Endothelial cell of umbilical vein (primary cell): ENCODE measurements around the gene AJAP1. TPM values are rescaled to one million over a fixed set of nuclear protein-coding genes. Genes with fewer than 3 reads are reported as not detected.

Experiments used
- BruUV-seq: library from RNA; stranded (reverse); fragments of 400-500 nt; replicated peaks from 2 replicates; lab custom pipeline; 2021; lab: Mats Ljungman, UMichigan
- CTCF ChIA-PET: fragments of 300-600, 350-600 bp; sonication (Branson Sonifier 250); formaldehyde crosslinking; loops from one replicate; lab custom pipeline; 2021; ENCODE audit warnings: antibody characterized with exemption, inconsistent platforms; lab: Charles Lee
- POLR2A ChIA-PET: fragments of 300-600, 350-600 bp; sonication (Branson Sonifier 250); formaldehyde crosslinking; loops from one replicate; lab custom pipeline; 2021; ENCODE audit warnings: antibody characterized with exemption, inconsistent platforms; lab: Charles Lee
- DNase-seq: peaks from one replicate; pipeline ENCODE4 v3.0.0-alpha.2; 2011; ENCODE audit warnings: low read depth, low spot score
- FAIRE-seq: peaks from 2 replicates; lab custom pipeline; 2011; peaks lifted over from hg19 to GRCh38; lab: Jason Lieb, UNC
- H2AFZ ChIP-seq: 2 replicates; pipeline ENCODE4 v1.6.0; 2012; ENCODE audit warnings: low read depth, low read length, control low read depth, inconsistent platforms
- H3K27ac ChIP-seq: 2 replicates; pipeline ENCODE4 v1.5.1; 2011; ENCODE audit warnings: low read depth, mild to moderate bottlenecking, control low read depth, low read length, moderate library complexity; ENCODE audit not compliant: insufficient read depth
- H3K27me3 ChIP-seq, 2 experiments: 2 replicates each; pipeline versions ENCODE4 v1.6.0 to v1.6.1; 2011; ENCODE audit warnings: low read length in 2 of 2, mixed read lengths in 1 of 2; ENCODE audit not compliant: control insufficient read depth in 2 of 2, insufficient read depth in 2 of 2
- H3K36me3 ChIP-seq, 2 experiments: 2 replicates in 1 of 2; 3 replicates in 1 of 2; pipeline ENCODE4 v1.5.1; 2011; ENCODE audit warnings: low read length in 2 of 2, mild to moderate bottlenecking in 1 of 2, moderate library complexity in 1 of 2; ENCODE audit not compliant: control insufficient read depth in 2 of 2, insufficient read depth in 2 of 2; ENCODE audit errors: extremely low read depth in 1 of 2
- H3K4me1 ChIP-seq: 3 replicates; pipeline ENCODE4 v1.5.1; 2011; ENCODE audit warnings: mild to moderate bottlenecking, low read length; ENCODE audit not compliant: control insufficient read depth, insufficient read depth; ENCODE audit errors: extremely low read depth
- H3K4me2 ChIP-seq: 2 replicates; pipeline ENCODE4 v1.6.1; 2011; ENCODE audit warnings: low read length, control low read depth, mixed read lengths; ENCODE audit not compliant: insufficient read depth
- H3K4me3 ChIP-seq, 3 experiments: fragments of 200-600 bp in 1 of 3; sonication (generic), shearing (Covaris generic) in 1 of 3; replicated peaks in 1 of 3; 2 replicates each; pipeline ENCODE4 v1.5.1; 2011 to 2016; ENCODE audit warnings: control low read depth in 3 of 3, low read length in 3 of 3, mild to moderate bottlenecking in 2 of 3, inconsistent platforms in 1 of 3, low read depth in 1 of 3, moderate library complexity in 1 of 3; ENCODE audit not compliant: insufficient read depth in 1 of 3
- H3K79me2 ChIP-seq: 2 replicates; pipeline ENCODE4 v1.6.0; 2012; ENCODE audit warnings: low read length, inconsistent platforms; ENCODE audit not compliant: control insufficient read depth, insufficient read depth
- H3K9ac ChIP-seq: replicated peaks from 2 replicates; pipeline ENCODE3; 2011; ENCODE audit warnings: low read length, control low read depth; ENCODE audit not compliant: insufficient read depth; ENCODE audit errors: extremely low read depth
- H3K9me1 ChIP-seq: replicated peaks from 3 replicates; pipeline ENCODE4 v1.6.0; 2011; ENCODE audit warnings: mild to moderate bottlenecking, low read length; ENCODE audit not compliant: control insufficient read depth, insufficient read depth; ENCODE audit errors: extremely low read depth
- H3K9me3 ChIP-seq: replicated peaks from 2 replicates; pipeline ENCODE4 v1.5.1; 2012; ENCODE audit warnings: low read length, inconsistent platforms; ENCODE audit not compliant: control insufficient read depth, insufficient read depth
- H4K20me1 ChIP-seq: replicated peaks from 2 replicates; pipeline ENCODE3; 2011; ENCODE audit warnings: mild to moderate bottlenecking, low read length; ENCODE audit not compliant: control insufficient read depth, insufficient read depth; ENCODE audit errors: extremely low read depth
- EZH2 ChIP-seq: IDR thresholded peaks from 2 replicates; pipeline ENCODE4 v1.6.1; 2012; ENCODE audit warnings: borderline replicate concordance, low read depth, mild to moderate bottlenecking, moderate library complexity, low read length, inconsistent platforms; ENCODE audit not compliant: severe bottlenecking
- FOS ChIP-seq: IDR thresholded peaks from 2 replicates; pipeline ENCODE4 v1.6.1; 2011; ENCODE audit warnings: mild to moderate bottlenecking, low read length, moderate library complexity, borderline replicate concordance; ENCODE audit not compliant: insufficient read depth
- GATA2 ChIP-seq: IDR thresholded peaks from 2 replicates; pipeline ENCODE4 v1.7.0; 2011; ENCODE audit warnings: low read depth, mild to moderate bottlenecking, moderate library complexity, mixed read lengths, low read length; ENCODE audit not compliant: insufficient read length, insufficient read depth
- JUN ChIP-seq: IDR thresholded peaks from 2 replicates; pipeline ENCODE4 v1.6.1; 2011; ENCODE audit warnings: borderline replicate concordance, low read depth; ENCODE audit not compliant: insufficient read length, insufficient read depth
- MYC ChIP-seq: IDR thresholded peaks from one replicate; pipeline ENCODE4 v1.6.1; 2011; ENCODE audit warnings: mild to moderate bottlenecking, low read depth, low read length
- POLR2A ChIP-seq: IDR thresholded peaks from 2 replicates; pipeline ENCODE4 v1.6.1; 2012; ENCODE audit warnings: low read depth, mild to moderate bottlenecking, control low read depth, low read length
- POLR2AphosphoS5 ChIP-seq: IDR thresholded peaks from 2 replicates; pipeline ENCODE4 v1.6.1; 2012; ENCODE audit warnings: low read depth, mild to moderate bottlenecking, control low read depth, low read length, moderate library complexity; ENCODE audit not compliant: insufficient read depth
- dilution Hi-C: fragments of 300-500 bp; cut with MboI; formaldehyde crosslinking; loops from one replicate; pipeline ENCODE4 v1.15.0; 2019; ENCODE audit warnings: low sequenced_read_pairs; ENCODE audit not compliant: extremely low pct_ligation_motif_present
- intact Hi-C: fragments of 100-400 bp; cut with micrococcal nuclease; formaldehyde crosslinking; loops from one replicate; pipeline ENCODE4 v1.10.0; 2022
- polyA plus RNA-seq, 4 experiments: library from polyadenylated mRNA; depleted of rRNA in 3 of 4; stranded (reverse) in 3 of 4; unstranded in 1 of 4; fragments of >200 nt; gene quantifications; 2 replicates each; pipeline versions ENCODE4 v1.2.1 to v1.2.3, GENCODE V29; 2011 to 2012; ENCODE audit warnings: missing spikeins in 1 of 4
- total RNA-seq: library from RNA; stranded (reverse); gene quantifications from 2 replicates; pipeline ENCODE4 v1.2.3, GENCODE V29; 2021
- TF ChIP-seq, protein P1 (sequence below), 2 donors: IDR thresholded peaks; 1 replicate in 1 of 2; 2 replicates in 1 of 2; pipeline ENCODE4 v1.5.1; 2011; ENCODE audit warnings: low read length in 2 of 2, mild to moderate bottlenecking in 2 of 2, moderate library complexity in 2 of 2, control low read depth in 1 of 2, inconsistent platforms in 1 of 2, low read depth in 1 of 2; ENCODE audit not compliant: insufficient read depth in 1 of 2; ENCODE audit errors: extremely low read depth in 1 of 2
- TF ChIP-seq, protein P2 (sequence below): IDR thresholded peaks from 2 replicates; pipeline ENCODE4 v1.6.1; 2011; ENCODE audit not compliant: insufficient read depth, insufficient read length

The AJAP1 gene
- total and polyA plus RNA-seq, 2 donors (not counting 3 experiments of a cell fraction or from before 2014, with no cell fraction given): not detected

DNA sequence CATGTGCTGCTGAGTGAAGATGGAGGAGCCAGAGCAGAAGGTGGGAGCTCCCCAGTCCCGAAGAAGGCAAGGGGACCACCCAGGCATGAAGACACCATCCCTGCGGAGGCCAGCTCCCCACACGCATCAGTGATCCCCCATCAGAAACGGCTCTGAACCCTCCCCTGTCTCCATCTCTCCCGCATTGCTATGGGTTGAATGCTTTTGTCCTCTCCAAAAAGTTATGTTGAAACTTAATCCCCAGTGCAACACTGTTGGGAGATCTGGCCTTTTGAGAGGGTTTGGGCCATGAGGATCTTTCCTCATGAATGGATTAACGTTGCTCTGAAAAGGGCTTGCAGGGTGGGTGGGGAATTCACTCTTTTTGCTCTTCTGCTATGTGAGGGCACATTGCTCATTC lies 147.6 kb downstream of the AJAP1 start:
- FAIRE-seq: no peak
- no peak for DNase-seq
- BruUV-seq: no TSS peak
- Histone ChIP-seq H3K4me3 (no peak overlapping the region), H3K27ac (no peak overlapping the region), H3K9ac (no peak overlapping the region), H3K4me2 (no peak overlapping the region), H2AFZ (no peak overlapping the region), H3K9me1 (no peaks in the 10 kb centered on the region), H3K36me3 (no peaks in the 10 kb centered on the region), H3K27me3 (no peaks in the 10 kb centered on the region), H4K20me1 (no peaks in the 10 kb centered on the region), H3K9me3 (no peaks in the 10 kb centered on the region), H3K79me2 (no peaks in the 10 kb centered on the region), H3K4me1 (no peaks in the 10 kb centered on the region)
- POLR2A ChIA-PET: no interaction called here
- TF ChIP-seq POLR2AphosphoS5 (no peak), FOS (no peak)
- dilution Hi-C loops (no loop called here), intact Hi-C loops (no loop called here)
- CTCF ChIA-PET: no interaction called here

DNA sequence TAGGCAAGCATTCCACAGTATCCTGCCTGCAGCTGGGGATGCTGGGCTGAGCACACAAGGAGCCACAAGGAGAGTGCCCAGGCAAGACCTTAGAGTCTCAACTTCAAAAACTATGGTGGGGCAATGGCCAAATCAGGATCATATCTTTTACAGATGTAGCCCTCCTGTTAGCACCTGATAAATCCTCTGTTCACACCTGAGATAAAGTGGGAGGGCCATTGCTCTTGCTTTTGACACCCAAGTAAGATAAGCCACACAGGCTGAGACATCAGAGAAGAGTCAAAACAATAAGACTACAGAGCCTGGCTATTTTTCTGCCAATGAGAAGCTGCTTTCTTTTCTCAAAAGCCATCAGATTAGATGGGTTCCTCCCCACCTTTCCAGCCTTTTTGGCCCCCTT lies 148.9 kb downstream of the AJAP1 start:
- Histone ChIP-seq H3K27ac (no peak overlapping the region), H2AFZ (no peak overlapping the region), H3K9me3 (no peaks in the 10 kb centered on the region), H3K9ac (no peak overlapping the region), H3K9me1 (no peaks in the 10 kb centered on the region), H4K20me1 (no peaks in the 10 kb centered on the region), H3K4me3 (no peak overlapping the region), H3K4me2 (no peak overlapping the region), H3K79me2 (no peaks in the 10 kb centered on the region), H3K4me1 (no peaks in the 10 kb centered on the region), H3K36me3 (no peaks in the 10 kb centered on the region), H3K27me3 (no peaks in the 10 kb centered on the region)
- intact Hi-C loops (no loop called here), dilution Hi-C loops (no loop called here)
- DNase-seq: no peak
- no TSS peak for BruUV-seq
- no peak for TF ChIP-seq FOS
- no peak for TF ChIP-seq MYC
- no peak for TF ChIP-seq POLR2AphosphoS5
- no peak for TF ChIP-seq GATA2
- TF ChIP-seq, protein P1, sequence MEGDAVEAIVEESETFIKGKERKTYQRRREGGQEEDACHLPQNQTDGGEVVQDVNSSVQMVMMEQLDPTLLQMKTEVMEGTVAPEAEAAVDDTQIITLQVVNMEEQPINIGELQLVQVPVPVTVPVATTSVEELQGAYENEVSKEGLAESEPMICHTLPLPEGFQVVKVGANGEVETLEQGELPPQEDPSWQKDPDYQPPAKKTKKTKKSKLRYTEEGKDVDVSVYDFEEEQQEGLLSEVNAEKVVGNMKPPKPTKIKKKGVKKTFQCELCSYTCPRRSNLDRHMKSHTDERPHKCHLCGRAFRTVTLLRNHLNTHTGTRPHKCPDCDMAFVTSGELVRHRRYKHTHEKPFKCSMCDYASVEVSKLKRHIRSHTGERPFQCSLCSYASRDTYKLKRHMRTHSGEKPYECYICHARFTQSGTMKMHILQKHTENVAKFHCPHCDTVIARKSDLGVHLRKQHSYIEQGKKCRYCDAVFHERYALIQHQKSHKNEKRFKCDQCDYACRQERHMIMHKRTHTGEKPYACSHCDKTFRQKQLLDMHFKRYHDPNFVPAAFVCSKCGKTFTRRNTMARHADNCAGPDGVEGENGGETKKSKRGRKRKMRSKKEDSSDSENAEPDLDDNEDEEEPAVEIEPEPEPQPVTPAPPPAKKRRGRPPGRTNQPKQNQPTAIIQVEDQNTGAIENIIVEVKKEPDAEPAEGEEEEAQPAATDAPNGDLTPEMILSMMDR (IDR thresholded peaks at IDR 0.05; ENCODE audit: extremely low read depth in 1 of 2, insufficient read depth in 1 of 2, low read depth in 1 of 2, low read length in 2 of 2): no peak
- TF ChIP-seq JUN: no peak
- TF ChIP-seq EZH2: no peak
- TF ChIP-seq, protein P2, sequence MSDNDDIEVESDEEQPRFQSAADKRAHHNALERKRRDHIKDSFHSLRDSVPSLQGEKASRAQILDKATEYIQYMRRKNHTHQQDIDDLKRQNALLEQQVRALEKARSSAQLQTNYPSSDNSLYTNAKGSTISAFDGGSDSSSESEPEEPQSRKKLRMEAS: no peak
- no peak for TF ChIP-seq POLR2A
- FAIRE-seq: no peak
- POLR2A ChIA-PET: no interaction called here
- CTCF ChIA-PET: no interaction called here
